Stimulated activated CD4-positive, alpha-beta T cell treated with anti-CD3 and anti-CD28 coated beads, Interleukin-2, amount 100 ng/mL, for 48 hours (primary cell): ENCODE measurements around the gene NR2C2.
A peak's percentile ranks its signal among the peaks of the same experiment; 100 is the strongest.

ENCODE experiments used
- DNase-seq, 2 donors: peaks; one replicate each; pipeline ENCODE4 v3.0.0-alpha.2; 2020

NR2C2 gene

DNA sequence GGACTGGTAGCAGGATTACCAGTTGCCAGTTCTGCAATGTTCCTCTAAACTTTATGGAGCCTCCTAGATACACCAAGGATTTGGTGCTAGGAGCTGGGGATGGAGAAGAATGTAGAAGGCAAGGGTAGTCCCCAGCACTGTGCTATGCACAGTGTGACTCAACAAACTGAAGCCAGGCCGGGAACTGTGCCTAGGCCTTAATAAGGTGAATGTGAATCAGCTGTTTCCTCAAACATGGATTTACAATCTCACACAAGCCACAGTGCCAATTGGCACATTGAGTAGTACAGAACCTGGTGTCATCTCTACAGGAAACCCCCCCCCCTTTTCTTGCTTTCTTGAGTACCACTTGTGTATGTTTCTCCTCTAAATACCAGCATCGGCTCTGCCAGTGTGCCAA lies 85.3 kb downstream of the NR2C2 start:
- no peak for DNase-seq

DNA sequence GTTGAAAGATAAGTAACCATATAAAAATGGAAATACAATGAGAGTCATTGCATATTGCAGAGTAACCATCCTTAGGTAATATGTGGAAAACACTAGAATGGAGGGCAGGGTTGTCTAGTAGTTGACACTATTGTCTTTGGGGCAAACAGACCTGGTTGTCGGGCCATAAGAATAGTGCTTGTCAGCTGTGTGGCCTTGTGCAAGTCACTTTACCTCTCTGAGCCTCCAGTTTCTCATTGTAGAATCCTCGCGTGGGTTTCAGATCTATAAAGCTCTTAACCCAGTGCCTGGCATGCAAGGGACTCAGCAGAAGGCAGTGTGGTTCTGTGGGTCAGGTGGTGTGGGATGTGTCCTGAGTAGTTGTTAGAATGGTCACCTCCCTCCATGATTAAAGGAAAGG lies 85.7 kb downstream of the NR2C2 start:
- no peak for DNase-seq

DNA sequence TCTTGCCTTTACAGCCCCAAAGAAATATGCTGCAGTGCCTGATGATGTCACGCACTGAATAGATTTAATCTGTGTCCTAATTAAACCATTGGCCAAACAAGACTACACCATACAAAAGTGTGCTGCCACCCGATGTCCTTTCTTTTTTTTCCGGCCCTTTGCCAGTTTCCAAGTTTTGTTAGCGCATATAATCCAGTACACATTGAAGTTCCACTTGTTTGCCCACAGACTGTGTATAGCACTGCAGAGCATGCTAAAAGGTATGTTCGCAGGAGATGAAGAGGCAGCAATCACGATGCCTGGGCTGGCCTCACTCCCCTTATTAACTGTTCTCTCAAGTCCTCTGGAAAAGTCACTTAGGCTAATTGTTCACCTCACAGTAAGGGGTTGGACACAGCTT lies 90.9 kb downstream of the NR2C2 start:
- no peak for DNase-seq

DNA sequence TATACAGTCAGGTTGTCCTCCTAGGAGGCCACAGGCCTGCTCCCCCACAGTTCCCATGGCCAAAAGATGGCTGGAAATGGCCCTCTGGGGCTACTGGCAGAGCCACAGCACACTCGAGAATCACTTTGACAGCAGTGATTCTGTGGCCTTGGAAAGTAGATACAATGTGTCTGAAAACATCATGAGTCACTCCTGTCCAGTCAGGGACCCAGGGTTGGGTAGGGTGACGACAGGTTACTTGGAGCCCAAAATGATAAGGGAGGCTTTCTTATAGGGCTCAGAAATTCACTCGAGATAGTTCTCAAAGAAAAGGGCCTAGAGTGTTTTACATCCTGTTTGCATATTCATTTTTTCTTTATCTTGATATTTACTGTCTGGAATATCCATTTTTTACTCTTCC lies 93.5 kb downstream of the NR2C2 start:
- no peak for DNase-seq

DNA sequence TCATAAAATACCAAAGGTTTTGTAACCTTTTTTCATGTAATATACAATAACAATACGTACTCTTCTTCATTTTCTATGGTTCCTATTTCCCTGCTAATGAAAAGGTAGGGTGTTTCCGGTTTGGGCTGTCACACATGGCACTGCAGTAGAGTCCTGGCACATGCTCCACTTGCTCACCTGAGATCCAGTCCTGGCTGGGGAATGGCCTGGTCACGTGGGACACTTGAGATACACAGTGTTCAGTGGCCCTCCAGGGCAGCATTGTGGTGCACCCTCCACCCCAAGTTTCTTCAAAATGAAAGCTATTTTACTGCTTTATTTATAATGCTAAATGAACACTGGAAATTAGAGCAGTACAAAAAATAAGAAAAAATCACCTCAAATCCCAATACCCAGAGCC lies 94.6 kb downstream of the NR2C2 start:
- no peak for DNase-seq

DNA sequence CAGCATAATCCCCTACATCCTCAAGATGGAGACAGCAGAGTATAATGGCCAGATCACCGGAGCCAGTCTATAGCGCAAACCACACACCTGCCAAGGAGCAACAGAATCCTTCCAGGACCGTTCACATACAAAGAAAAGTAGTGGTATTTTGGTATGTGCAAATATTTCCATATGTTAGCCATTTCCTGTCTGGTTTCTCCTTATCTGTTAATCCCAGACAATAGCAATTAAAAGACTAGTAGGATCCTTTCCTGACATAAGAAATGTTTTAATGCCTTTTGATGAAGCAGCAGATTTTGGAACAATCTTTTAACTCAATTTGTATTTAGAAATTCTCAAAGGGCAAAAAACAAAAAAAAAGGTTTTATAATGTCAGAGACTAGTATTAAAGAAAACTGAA lies 95.6 kb downstream of the NR2C2 start:
- no peak for DNase-seq

DNA sequence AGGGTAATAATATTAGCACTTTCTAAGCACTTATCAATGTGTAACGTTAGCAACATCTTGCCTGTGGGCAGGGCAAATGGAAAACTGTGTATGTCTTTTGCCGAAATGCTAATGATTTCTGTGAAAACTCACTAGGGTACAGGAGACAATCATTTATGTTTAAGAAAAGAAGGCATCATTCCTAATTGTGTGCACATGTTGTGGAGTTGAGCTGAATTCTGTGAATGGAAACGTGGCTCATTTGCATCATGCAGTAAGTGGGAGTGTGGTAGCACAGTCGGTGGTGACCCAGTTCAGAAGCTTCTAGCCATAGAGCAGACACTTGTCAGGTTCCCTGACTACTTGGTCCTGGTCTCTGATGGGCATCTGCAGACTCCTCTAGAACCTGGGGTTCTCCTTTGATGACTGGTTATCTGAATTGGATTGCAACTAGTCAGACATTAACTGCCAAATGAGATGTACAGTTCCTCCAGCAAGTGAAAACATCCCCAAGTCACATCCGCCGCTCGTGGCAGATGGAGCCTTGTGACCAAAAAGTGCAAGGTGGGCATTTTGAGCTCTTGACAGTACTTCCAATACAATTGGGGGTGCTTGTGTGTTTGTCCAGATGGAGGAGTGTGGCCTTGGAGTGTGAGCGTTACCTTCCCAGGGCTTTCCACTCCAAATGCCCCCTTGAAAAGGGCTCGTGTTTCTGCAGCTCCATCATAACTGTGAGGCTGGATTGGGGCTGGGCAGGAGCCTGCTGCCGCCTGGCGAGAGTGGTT lies 96.2 kb downstream of the NR2C2 start:
- DNase-seq, result no peak

DNA sequence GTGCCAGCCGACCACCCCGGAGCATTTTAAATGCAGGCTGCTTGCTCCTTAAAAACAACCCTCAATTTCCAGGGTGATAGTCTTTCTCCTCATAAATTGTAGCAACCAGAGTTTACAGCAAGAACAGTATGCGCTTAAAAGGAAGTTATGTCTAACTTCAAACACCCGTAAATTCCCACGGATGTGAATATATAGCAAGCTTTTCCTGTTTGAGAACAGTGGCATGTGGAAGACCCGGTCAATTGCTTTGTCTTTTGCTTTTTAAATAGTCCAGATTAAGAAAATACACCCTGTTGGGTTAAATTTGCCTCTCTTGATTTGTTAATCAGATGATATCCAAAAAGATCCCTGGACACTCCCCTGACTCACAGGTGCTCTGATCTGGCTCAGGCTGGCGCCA lies 96.9 kb downstream of the NR2C2 start:
- DNase-seq, result no peak

DNA sequence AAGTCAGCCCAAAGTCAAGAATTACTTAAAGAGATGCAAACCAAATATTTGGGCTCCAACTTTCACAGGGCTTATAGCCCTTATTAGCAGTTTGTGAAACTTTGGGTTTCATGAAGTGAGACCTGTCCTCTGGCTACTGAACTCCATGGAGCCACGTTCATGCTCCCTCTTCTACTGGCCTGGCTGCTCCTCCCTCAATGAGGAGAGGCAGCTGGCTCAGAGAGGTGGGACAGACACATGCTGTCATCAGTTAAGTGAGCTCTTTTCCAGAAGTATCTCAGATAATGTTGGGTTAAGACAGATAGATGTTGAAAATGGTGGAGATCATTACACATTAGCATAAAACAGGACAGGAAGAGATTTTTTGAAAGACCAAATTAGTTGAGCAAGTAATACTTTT lies 98.3 kb downstream of the NR2C2 start:
- DNase-seq, result no peak

DNA sequence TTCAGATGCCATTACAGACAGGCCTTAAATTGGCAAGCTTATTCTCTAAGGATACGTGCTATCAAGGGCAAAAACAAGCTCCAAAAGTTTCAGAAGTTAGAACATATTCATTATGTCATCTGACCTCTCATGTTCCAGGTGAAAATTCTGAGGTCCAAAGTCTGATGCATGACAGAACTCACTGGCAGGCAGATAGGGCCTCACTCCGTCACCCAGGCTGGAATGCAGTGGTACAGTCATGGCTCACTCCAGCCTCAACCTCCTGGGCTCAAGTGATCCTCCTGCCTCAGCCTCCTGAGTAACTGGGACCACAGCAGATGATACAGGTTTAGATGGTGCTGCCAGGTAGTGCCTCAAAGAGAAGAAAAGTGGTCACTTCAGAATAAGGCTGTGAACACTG lies 102.2 kb downstream of the NR2C2 start:
- no peak for DNase-seq

DNA sequence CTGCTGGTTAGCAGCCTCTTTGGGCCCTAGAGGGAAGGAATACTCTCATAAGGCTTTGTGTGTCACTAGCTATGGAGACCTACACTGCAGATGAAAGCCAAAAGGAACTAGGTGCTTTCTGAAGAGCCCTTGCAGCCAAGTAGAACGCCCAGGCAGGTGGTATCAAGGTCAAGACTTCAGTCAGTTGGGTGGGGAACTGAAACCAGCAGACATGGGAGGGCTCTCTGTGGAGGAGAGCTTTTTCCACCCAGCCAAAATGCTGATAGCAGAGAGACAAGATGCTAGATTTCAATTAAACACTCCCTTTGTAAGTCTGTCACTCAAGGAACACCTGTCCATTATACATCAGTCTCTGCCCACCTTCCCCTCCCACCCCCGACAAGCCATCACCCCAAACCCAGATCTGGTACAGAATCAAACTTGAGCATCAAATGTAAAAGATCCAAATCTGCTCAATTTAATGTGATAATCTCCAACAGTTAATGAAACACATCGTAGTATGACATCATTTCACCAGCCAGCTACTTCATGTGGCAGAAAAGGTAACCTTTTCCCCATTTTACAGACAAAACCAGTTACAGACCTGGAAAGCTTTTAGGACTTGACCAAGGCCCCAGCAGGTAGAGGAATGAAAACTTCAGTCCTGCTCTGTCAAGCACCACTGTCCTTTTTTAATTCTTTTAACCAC lies 103.2 kb downstream of the NR2C2 start:
- DNase-seq, result no peak

DNA sequence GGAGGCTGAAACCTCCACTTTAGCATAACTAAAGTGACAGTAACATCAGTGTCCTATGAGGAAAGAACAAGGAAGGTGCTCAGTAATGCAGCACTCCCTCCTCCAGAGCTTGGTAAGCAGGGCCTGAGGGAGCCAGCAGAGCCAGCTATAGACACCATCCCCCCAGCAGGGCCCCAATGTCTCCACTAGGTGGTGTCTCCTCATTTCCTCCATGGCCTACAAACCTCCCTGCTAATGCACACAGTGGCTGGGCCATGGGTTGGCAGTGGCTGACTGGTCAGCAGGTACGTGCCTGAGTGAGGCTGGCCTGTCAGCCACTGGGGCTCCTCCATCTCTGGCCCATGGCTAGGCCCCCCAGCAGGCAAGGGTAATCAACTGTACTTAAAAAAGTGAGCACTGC lies 104.1 kb downstream of the NR2C2 start:
- DNase-seq, result peak; percentile 23 to 39

DNA sequence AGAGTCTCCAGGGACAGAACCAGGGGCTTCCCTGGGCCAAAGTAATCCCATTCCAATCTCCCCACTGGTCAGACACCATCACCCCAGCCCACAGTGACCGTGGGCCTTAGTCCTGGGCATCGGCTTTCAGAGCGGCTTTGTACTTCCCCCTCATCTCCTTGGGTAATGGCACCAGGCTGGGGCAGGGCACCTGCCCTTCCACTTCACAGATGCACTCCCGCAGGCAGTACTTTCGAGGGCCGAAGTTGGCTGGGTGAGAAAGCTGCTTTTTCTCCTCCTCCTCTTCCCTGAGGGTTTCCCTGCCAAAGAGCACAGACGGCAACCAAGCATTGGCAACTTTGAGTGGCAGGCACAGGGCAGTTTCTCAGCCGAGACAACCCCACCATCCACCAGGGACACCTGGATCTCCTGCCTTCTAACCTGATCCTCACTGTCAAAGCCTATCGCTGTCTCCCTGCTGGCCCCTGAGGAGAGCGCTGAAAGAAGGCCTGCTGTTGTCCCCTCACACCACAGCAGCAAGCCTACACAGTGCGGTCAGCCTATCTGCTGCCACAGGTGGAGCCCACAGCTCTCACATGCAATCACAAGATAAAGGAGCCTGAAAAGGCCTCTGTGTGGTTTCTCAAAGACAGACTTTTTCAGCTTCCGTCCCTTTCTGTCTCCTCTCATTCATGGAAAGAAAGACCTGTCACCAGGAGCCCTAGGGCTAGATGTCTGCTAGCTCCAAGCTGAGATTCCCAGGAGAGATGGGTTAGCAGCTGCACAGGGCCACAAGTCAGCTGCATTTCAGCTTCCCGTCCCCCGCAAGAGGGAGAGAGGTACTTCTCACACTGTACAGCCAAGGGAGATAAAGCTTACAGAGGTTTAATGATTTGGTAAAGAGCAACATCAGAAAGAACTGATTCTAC lies 105.2 kb downstream of the NR2C2 start:
- DNase-seq, result no peak

DNA sequence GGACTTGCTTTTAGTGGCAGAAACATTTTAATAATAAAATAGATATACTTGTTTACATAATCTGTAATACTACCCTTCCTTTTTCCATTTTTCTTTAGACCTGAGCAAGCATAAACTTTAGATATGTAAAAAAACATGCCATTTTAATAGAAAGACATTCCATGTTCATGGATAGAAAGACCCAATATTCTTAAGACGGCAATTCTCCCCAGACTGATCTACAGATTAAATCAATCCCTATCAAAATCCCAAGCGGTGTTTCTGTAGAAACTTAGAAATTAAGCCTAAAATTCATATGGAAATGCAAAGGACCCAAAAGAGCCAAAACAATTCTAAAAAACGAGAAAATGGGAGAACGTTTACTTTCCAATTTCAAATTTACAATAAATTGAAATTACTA lies 106.2 kb downstream of the NR2C2 start:
- DNase-seq, result no peak

DNA sequence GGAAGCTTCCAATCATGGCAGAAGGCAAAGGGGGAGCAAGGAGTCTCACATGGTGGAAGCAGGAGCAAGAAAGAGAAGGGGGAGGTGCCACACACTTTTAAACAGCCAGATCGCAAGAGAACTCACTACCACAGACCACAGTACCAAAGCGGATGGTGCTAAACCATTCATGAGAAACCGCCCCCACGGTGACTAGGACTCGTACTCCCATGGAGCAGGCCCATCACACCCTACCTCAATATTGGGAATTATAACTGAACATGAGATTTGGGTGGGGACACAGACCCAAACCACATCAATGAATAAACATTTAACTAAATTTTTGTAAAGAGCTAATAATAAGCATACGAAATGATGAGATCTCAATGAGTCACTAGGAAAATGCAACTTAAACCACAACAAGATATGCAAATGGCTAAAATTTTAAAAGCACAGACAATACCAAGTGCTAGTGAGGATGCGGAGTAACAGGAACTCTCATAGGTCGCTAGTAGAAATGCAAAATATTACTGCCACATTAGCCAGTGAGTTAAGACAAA lies 107.7 kb downstream of the NR2C2 start:
- peak; percentile 52 to 55 for DNase-seq

DNA sequence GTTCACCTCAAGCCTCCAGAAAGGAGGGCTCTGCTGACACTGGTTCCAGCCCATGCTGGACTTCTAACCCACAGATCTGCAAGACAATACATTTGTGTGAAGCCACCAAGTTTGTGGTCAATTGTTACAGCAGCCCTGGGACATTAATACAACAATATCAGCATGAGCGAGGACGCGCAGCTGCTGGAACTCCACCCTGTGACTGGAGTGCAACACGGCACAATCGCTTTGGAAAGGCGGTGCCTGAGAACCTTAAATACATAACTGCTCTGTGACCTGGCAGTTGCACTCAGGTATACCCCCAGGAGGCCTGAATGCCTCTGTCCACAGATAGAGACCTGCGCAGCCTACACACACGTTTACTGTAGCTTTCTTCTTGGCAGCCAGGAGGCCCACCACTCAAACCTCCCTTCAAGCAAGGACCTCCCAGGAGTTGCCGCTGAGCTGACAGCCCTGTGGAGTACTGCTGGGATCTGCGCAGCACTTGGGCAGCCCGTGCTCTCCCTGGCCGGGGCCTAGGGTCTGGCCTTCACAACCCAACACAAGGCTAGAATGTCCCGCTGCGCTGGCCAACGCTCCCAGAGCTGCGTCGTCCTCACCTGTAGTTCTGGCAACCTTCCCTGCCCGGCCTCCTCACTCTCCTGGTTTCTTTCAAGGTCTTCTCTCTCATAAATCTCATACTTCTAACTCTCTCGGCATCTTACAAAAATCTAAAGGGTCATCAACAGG lies 109.5 kb downstream of the NR2C2 start:
- DNase-seq, result no peak

DNA sequence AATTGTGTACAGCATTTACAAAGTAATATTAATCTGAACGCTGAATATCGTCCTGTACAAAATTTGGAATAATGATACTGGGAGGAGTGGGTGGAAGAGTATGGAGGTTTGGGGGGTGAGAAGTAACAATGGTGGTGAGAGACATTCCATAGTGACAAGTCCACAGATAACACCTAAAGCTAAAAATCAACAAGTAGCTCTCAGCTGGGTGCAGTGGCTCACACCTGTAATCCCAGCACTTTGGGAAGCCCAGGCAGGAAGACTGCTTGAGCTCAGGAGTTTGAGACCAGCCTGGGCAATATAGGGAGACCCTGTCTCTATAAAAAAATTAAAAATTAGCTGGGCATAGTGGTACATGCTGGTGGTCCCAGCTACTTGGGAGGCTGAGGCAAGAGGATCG lies 112.6 kb downstream of the NR2C2 start:
- no peak for DNase-seq

DNA sequence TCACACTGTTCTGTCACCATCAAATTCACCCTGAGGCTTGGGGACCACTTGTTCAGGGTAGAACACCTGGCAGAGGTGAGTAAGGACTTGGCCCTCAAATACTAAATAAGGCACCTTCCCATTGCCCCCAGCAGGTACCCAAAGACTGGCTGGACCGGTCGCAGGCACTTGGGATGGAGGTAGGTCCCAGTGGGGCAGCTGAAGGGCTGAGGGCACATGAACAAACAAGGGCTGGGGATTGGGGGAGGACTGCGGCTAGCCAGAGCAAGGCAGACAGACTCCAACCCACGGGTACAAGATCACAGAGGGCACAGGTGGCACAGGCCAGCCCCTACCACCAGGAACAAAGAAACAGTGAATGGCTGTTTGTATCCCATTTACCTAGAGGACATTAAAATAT lies 115.9 kb downstream of the NR2C2 start:
- no peak for DNase-seq

DNA sequence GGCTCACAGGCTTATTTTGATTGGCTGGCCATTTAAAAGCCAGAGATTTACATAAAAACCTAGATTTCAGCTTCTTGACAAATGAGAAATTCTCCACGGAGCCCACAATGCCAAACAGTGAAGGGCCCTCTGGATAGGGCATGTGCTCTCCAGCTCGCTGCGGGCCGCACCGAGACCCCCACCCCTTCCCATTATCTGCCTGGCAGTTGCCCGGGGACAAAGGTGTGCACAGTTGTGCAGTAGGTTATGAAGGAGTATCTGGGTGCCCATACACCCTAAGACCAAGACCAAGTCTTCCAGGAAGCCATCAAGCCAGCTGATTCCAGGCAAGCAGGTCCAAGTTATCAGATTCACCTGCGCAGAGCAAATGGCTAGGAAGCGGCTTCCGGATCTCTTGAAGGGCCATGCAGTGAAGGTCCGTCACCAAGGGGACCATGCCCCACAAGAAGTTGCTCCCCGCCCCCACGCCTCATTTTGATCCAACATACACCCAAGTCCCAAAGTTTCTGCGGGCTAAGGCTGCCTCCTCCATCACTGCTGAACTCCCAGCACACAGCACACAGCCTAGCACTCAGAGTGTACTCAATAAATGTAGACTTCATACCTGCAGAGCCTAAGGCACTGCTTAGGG lies 116.4 kb downstream of the NR2C2 start:
- no peak for DNase-seq

DNA sequence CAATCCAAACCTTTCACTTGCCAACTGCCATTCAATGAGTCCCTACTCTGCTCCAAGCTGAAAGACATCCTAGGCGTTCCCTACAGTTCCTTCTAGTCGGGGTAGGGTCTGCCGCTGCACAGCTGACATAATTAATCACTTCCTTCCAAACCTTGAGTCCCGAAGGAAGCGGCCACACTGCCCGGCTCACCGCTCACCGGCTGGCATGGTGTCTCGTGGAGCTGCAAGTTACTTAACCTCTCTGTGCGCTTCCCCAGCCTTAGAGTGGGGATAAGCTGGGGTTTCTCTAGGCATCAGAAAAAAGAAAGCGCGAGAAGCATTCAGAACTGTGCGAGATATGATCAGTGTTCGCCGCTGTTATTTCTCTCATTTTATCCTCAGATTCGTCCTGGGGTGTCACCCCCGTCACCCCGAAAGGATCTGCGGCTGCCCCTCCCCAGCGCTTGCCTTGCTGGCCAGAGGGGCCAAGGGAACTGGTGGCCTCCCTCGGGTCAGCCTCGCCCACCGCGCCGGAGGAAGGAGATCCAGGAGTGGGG lies 117.0 kb downstream of the NR2C2 start:
- peak; percentile 12 to 18 for DNase-seq

DNA sequence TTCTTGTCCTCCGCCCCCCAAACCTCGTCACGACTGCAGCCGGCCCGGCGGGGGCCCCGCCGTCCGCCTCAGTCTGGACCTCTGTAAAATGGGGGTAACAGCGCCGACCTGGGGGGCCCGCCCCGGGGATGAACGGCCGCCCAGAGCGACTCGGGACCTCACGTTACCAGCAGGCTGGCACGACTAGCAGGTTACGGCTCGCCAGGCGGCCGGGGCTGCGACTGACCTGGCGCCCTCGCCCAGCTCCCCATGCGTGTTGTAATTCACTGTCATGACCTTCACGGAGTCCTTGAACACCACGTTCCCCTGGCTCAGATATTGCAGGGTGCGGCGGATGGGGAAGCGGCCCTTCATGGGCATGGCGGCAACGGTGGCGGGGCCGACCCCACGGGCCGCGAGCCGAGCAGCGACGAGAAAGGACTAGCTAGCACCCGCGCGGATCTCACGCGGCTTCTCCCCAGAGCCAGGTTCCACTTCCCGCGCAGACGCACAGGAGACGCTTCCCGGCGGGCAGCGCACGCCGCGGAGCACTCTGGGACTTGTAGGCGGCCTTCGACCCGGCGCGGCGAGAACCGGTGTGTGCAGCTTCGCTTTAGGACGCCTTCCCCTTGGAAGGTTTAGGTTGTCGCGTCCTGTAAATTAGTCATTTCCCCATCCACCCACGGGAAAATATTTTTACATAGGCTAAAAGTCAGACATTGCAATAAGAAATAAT lies 117.6 kb downstream of the NR2C2 start, which contains the start of gene MRPS25:
MRPS25 (minus strand) TSS at position 481 of the 715 bp plus-strand sequence; CDS start at position 360, 121 bp downstream.
- DNase-seq, result peak; percentile 81 to 84
